A549 (cell line): ENCODE measurements around the gene IL22.

ENCODE experiments used
- EP300 ChIP-seq, 2 experiments: fragments of >200 bp; sonication (Bioruptor Twin); formaldehyde crosslinking; IDR thresholded peaks; 2 replicates in 1 of 2; 3 replicates in 1 of 2; pipeline ENCODE4 v1.6.1; 2016 to 2017
- ESRRA ChIP-seq: fragments of 150-350 bp; IDR thresholded peaks from 2 replicates; pipeline ENCODE4 v1.6.1; 2014; ENCODE audit warnings: mild to moderate bottlenecking, low read length, borderline replicate concordance
- FOSL2 ChIP-seq, 2 experiments: fragments of 450-650 bp in 1 of 2; fragments of >200 bp in 1 of 2; sonication (Bioruptor Twin) in 1 of 2; formaldehyde crosslinking; IDR thresholded peaks; 2 replicates each; pipeline versions ENCODE4 v1.5.0 to v1.6.1; 2016 to 2020; ENCODE audit warnings: mild to moderate bottlenecking in 1 of 2, moderate library complexity in 1 of 2
- MAZ ChIP-seq: fragments of 150-350 bp; IDR thresholded peaks from 2 replicates; pipeline ENCODE4 v1.6.1; 2014; ENCODE audit warnings: antibody characterized with exemption, low read depth, low read length, borderline replicate concordance
- TF ChIP-seq, protein P1 (sequence below): fragments of >200 bp; sonication (Bioruptor Twin); formaldehyde crosslinking; IDR thresholded peaks from 3 replicates; pipeline ENCODE4 v1.5.1; 2016
- TF ChIP-seq, protein P2 (sequence below): fragments of 200-600 bp; sonication (generic); IDR thresholded peaks from 2 replicates; pipeline ENCODE4 v1.6.1; 2016; ENCODE audit warnings: antibody characterized with exemption, mild to moderate bottlenecking, moderate library complexity

DNA sequence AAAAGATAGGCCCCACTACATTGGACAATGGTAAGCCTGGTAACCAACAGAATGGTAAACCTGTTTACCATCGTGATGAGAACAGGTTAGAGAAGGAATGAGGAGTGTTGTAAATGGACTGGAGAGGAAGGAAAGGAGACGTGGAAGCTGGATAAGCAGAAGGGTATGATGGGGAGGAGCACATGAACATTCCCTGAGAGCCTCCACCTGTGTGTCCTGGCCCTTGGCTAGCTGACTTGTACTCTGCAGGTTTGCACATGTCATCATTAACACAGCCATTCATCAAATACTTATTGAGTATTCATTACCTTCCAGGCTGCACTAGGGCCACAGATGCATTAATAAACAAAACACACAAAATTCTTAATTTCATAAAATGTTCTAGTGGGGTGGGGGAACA, 23.4 kb downstream of the IL22 start:
- TF ChIP-seq, protein P1, sequence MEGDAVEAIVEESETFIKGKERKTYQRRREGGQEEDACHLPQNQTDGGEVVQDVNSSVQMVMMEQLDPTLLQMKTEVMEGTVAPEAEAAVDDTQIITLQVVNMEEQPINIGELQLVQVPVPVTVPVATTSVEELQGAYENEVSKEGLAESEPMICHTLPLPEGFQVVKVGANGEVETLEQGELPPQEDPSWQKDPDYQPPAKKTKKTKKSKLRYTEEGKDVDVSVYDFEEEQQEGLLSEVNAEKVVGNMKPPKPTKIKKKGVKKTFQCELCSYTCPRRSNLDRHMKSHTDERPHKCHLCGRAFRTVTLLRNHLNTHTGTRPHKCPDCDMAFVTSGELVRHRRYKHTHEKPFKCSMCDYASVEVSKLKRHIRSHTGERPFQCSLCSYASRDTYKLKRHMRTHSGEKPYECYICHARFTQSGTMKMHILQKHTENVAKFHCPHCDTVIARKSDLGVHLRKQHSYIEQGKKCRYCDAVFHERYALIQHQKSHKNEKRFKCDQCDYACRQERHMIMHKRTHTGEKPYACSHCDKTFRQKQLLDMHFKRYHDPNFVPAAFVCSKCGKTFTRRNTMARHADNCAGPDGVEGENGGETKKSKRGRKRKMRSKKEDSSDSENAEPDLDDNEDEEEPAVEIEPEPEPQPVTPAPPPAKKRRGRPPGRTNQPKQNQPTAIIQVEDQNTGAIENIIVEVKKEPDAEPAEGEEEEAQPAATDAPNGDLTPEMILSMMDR = no peak
- TF ChIP-seq, protein P2, sequence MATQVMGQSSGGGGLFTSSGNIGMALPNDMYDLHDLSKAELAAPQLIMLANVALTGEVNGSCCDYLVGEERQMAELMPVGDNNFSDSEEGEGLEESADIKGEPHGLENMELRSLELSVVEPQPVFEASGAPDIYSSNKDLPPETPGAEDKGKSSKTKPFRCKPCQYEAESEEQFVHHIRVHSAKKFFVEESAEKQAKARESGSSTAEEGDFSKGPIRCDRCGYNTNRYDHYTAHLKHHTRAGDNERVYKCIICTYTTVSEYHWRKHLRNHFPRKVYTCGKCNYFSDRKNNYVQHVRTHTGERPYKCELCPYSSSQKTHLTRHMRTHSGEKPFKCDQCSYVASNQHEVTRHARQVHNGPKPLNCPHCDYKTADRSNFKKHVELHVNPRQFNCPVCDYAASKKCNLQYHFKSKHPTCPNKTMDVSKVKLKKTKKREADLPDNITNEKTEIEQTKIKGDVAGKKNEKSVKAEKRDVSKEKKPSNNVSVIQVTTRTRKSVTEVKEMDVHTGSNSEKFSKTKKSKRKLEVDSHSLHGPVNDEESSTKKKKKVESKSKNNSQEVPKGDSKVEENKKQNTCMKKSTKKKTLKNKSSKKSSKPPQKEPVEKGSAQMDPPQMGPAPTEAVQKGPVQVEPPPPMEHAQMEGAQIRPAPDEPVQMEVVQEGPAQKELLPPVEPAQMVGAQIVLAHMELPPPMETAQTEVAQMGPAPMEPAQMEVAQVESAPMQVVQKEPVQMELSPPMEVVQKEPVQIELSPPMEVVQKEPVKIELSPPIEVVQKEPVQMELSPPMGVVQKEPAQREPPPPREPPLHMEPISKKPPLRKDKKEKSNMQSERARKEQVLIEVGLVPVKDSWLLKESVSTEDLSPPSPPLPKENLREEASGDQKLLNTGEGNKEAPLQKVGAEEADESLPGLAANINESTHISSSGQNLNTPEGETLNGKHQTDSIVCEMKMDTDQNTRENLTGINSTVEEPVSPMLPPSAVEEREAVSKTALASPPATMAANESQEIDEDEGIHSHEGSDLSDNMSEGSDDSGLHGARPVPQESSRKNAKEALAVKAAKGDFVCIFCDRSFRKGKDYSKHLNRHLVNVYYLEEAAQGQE = no peak
- TF ChIP-seq ESRRA (no peak), MAZ (no peak), EP300 (IDR thresholded peaks at IDR 0.05) (no peak), FOSL2 (IDR thresholded peaks at IDR 0.05) (no peak), FOSL2 (CRISPR knock-in tag; IDR thresholded peaks at IDR 0.05) (no peak)
